ENCODE measurements around the gene SYNPO2. TPM values are rescaled to one million over a fixed set of nuclear protein-coding genes. Genes with fewer than 3 reads are reported as not detected.
A peak's percentile ranks its signal among the peaks of the same experiment; 100 is the strongest.

SYNPO2 gene
- total and polyA plus RNA-seq, 3 experiments from 2014 or later, result 0.16 to 0.22 (median 0.21) TPM

DNA sequence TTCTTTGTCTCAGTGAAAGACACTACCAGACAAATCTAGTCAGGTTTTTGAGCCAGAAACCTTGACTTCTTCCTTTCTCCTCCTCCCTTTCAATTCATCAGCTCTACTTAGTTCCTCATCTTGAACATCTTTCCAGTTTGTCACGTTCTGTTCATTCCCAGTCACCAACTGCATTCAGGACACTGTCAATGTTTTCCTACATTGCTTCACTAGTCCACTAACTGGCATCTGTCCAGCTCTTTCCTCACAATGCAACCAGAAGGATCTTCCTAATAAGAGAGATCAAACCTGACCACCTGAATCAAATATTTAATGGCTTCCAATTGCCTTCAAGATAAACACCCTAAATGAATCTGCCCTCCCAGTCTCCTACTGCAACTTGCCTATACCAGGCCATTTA, 52.5 kb downstream of the SYNPO2 start:
- H3K4me1 Mint-ChIP-seq, result no peaks in the 10 kb centered on the region
- Histone ChIP-seq H3K4me1 (ENCODE audit: insufficient read depth, low read length) (no peaks in the 10 kb centered on the region), H3K36me3 (ENCODE audit: insufficient read depth, low read length) (no peaks in the 10 kb centered on the region), H3K9me3 (ENCODE audit: low read length) (no peaks in the 10 kb centered on the region), H3K4me3 (ENCODE audit: low read length) (no peak overlapping the region), H3K27ac (ENCODE audit: low read depth, low read length) (no peak overlapping the region), H3K27me3 (ENCODE audit: insufficient read depth, low read length, poor library complexity, severe bottlenecking) (peaks cover 4% of the 10 kb centered on the region)
- no peak for DNase-seq
- ChIA-PET POLR2A (no interaction called here), CTCF (no interaction called here)
- H3K27ac Mint-ChIP-seq, result no peak overlapping the region
- no peak overlapping the region for H3K4me3 Mint-ChIP-seq
- peaks cover 4 to 23% of the 10 kb centered on the region in 2 donors for H3K27me3 Mint-ChIP-seq
- no peaks in the 10 kb centered on the region for H3K36me3 Mint-ChIP-seq
- H3K9me3 Mint-ChIP-seq, result no peaks in the 10 kb centered on the region

DNA sequence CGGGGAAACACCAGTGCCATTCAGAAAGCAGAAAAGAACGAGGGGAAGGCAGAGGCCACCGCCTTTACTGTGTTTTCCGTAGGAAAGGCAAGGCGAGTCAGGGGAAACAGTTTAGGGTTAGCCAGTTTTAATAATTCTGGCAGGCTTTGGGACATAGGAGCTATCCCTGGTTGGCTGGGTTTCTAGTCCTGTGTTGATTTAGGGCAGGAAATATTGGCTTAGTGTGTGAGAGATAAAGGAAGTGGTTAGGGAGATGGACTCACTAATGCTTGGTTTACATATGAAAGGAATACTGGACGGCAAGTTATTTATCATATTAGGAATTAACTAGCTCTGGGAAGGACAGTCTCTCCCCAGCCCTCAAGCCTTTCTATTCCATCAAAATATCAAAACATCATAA, 53.1 kb downstream of the SYNPO2 start:
- H3K4me3 ChIP-seq (ENCODE audit: low read length), result no peak overlapping the region
- no peaks in the 10 kb centered on the region for H3K4me1 Mint-ChIP-seq
- no peak overlapping the region for H3K4me3 Mint-ChIP-seq
- no peak for DNase-seq
- no peaks in the 10 kb centered on the region for H3K36me3 ChIP-seq (ENCODE audit: insufficient read depth, low read length)
- peaks cover 4% of the 10 kb centered on the region for H3K27me3 ChIP-seq (ENCODE audit: insufficient read depth, low read length, poor library complexity, severe bottlenecking)
- H3K9me3 Mint-ChIP-seq, result no peaks in the 10 kb centered on the region
- CTCF ChIA-PET, result no interaction called here
- no peak overlapping the region for H3K27ac ChIP-seq (ENCODE audit: low read depth, low read length)
- H3K9me3 ChIP-seq (ENCODE audit: low read length), result no peaks in the 10 kb centered on the region
- H3K4me1 ChIP-seq (ENCODE audit: insufficient read depth, low read length), result no peaks in the 10 kb centered on the region
- POLR2A ChIA-PET, result no interaction called here
- H3K27me3 Mint-ChIP-seq, result peaks cover 4 to 24% of the 10 kb centered on the region in 2 donors
- H3K27ac Mint-ChIP-seq, result no peak overlapping the region
- no peaks in the 10 kb centered on the region for H3K36me3 Mint-ChIP-seq

DNA sequence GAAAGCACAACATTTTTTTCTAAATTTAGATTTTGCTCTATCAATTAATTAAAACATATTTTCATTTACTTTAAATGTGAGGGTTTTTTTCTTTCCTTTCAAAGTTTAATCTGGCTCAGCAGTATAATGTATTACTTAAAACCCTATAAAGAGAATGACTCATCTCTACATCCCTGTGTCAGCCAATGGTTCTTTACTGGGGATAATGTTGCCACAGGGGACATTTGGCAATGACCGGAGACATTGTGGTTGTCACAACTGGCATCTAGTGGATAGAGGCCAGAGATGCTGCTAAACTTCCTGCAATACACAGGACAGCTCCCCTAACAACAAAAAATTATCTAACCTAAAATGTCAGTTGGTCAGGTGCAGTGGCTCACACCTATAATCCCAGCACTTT, 53.8 kb downstream of the SYNPO2 start:
- no peaks in the 10 kb centered on the region for H3K4me1 Mint-ChIP-seq
- POLR2A ChIA-PET, result no interaction called here

DNA sequence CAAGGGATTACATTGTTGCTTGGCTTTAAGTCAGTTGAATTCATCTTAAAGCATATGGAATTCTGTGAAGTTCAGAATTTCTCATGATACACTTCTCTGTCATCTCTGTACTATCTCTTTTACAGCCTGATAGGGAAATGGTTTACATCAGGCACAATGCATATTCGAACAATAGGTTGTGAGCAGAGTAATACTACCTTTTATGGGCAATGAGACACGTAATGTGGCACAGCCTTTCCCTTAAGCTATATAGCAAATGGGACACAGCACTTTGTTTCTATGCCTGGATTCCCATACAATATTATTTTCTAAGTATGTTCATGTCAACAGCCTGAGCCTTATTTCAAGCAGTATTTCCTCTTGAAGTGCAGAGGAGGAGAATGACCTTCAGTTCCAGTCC, 58.4 kb downstream of the SYNPO2 start:
- H3K9me3 ChIP-seq (ENCODE audit: low read length), result no peaks in the 10 kb centered on the region
- no peak for DNase-seq
- ChIA-PET CTCF (no interaction called here), POLR2A (no interaction called here)
- H3K36me3 ChIP-seq (ENCODE audit: insufficient read depth, low read length), result no peaks in the 10 kb centered on the region
- Mint-ChIP-seq H3K9me3 (no peaks in the 10 kb centered on the region), H3K27me3 (peaks cover 2 to 14% of the 10 kb centered on the region in 2 donors), H3K27ac (no peak overlapping the region), H3K36me3 (no peaks in the 10 kb centered on the region), H3K4me3 (no peak overlapping the region), H3K4me1 (no peaks in the 10 kb centered on the region)
- no peak overlapping the region for H3K4me3 ChIP-seq (ENCODE audit: low read length)
- H3K27ac ChIP-seq (ENCODE audit: low read depth, low read length), result no peak overlapping the region
- H3K27me3 ChIP-seq (ENCODE audit: insufficient read depth, low read length, poor library complexity, severe bottlenecking), result peaks cover under 1% of the 10 kb centered on the region
- H3K4me1 ChIP-seq (ENCODE audit: insufficient read depth, low read length), result no peaks in the 10 kb centered on the region

More for the DNA sequence above, 53.8 kb downstream of the SYNPO2 start:
- H3K4me1 ChIP-seq (ENCODE audit: insufficient read depth, low read length), result no peaks in the 10 kb centered on the region
- H3K9me3 ChIP-seq (ENCODE audit: low read length), result no peaks in the 10 kb centered on the region
- no peak for DNase-seq
- no peak overlapping the region for H3K27ac Mint-ChIP-seq
- H3K36me3 Mint-ChIP-seq, result no peaks in the 10 kb centered on the region
- H3K27ac ChIP-seq (ENCODE audit: low read depth, low read length), result no peak overlapping the region
- H3K27me3 ChIP-seq (ENCODE audit: insufficient read depth, low read length, poor library complexity, severe bottlenecking), result peaks cover 4% of the 10 kb centered on the region
- H3K36me3 ChIP-seq (ENCODE audit: insufficient read depth, low read length), result no peaks in the 10 kb centered on the region
- no peak overlapping the region for H3K4me3 ChIP-seq (ENCODE audit: low read length)
- H3K27me3 Mint-ChIP-seq, result peaks cover 3 to 27% of the 10 kb centered on the region in 2 donors
- no peaks in the 10 kb centered on the region for H3K9me3 Mint-ChIP-seq
- CTCF ChIA-PET, result no interaction called here
- H3K4me3 Mint-ChIP-seq, result no peak overlapping the region

DNA sequence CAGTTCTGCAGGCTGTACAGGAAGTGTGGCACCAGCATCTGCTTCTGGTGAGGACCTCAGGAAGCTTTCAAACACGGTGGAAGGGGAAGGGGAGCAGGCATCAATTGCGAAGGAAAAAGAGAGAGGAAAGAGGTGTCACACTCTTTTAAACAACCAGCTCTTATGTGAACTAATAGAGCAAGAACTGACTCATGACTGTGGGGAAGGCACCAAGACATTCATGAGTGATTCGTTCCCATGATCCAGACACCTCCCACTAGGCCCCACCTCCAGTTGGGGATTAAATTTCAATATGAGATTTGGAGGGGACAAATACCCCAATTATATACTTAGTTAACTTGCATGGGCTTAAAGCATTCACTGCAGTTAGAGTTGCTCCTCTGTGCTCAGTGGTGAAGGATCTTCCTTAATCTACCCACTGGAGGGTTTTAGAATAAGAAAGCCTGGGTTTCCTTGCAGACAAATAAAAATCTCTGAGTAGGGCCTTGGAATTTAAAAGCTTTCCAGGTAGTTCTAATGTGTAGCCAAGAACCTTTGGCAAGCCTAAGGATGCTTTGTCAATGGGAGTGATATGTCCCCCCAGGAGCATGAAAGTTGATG, 60.0 kb downstream of the SYNPO2 start:
- Histone ChIP-seq H3K27me3 (ENCODE audit: insufficient read depth, low read length, poor library complexity, severe bottlenecking) (no peaks in the 10 kb centered on the region), H3K36me3 (ENCODE audit: insufficient read depth, low read length) (no peaks in the 10 kb centered on the region), H3K4me3 (ENCODE audit: low read length) (no peak overlapping the region), H3K4me1 (ENCODE audit: insufficient read depth, low read length) (no peaks in the 10 kb centered on the region), H3K9me3 (ENCODE audit: low read length) (no peaks in the 10 kb centered on the region), H3K27ac (ENCODE audit: low read depth, low read length) (no peak overlapping the region)
- ChIA-PET POLR2A (no interaction called here), CTCF (no interaction called here)
- DNase-seq, result no peak
- no peaks in the 10 kb centered on the region for H3K36me3 Mint-ChIP-seq
- H3K27me3 Mint-ChIP-seq, result peaks cover 2 to 11% of the 10 kb centered on the region in 2 donors
- H3K4me3 Mint-ChIP-seq, result no peak overlapping the region
- H3K27ac Mint-ChIP-seq, result peak overlapping the region in 1 of 8 donors; percentile 35
- H3K9me3 Mint-ChIP-seq, result no peaks in the 10 kb centered on the region
- H3K4me1 Mint-ChIP-seq, result no peaks in the 10 kb centered on the region

DNA sequence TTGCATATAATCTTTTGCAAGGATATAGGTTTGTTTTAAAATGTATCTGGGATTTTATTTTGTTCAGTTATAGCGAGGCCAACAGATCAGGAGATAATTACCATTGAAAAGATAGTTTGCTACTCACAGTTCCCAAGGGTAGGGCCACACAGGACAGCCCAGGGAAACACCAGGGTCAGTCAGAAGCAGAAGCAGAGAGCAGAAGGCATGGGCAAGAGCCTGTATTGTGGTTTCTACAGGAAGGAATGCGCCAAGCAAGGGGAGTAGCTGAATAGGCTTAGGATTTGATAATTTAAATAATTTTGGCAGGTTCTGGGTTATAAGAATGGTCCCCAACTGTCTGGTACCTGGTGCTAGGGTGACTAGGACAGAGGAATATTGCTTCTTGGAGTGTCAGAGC, 61.6 kb downstream of the SYNPO2 start:
- H3K4me3 ChIP-seq (ENCODE audit: low read length), result no peak overlapping the region
- no peaks in the 10 kb centered on the region for H3K9me3 Mint-ChIP-seq
- no peaks in the 10 kb centered on the region for H3K9me3 ChIP-seq (ENCODE audit: low read length)
- H3K36me3 ChIP-seq (ENCODE audit: insufficient read depth, low read length), result no peaks in the 10 kb centered on the region
- ChIA-PET POLR2A (no interaction called here), CTCF (no interaction called here)
- no peak overlapping the region for H3K27ac Mint-ChIP-seq
- H3K36me3 Mint-ChIP-seq, result no peaks in the 10 kb centered on the region
- no peak for DNase-seq
- no peaks in the 10 kb centered on the region for H3K4me1 ChIP-seq (ENCODE audit: insufficient read depth, low read length)
- H3K27me3 Mint-ChIP-seq, result peaks cover 2 to 7% of the 10 kb centered on the region in 2 donors
- H3K4me1 Mint-ChIP-seq, result no peaks in the 10 kb centered on the region
- no peaks in the 10 kb centered on the region for H3K27me3 ChIP-seq (ENCODE audit: insufficient read depth, low read length, poor library complexity, severe bottlenecking)
- H3K27ac ChIP-seq (ENCODE audit: low read depth, low read length), result no peak overlapping the region
- no peak overlapping the region for H3K4me3 Mint-ChIP-seq

DNA sequence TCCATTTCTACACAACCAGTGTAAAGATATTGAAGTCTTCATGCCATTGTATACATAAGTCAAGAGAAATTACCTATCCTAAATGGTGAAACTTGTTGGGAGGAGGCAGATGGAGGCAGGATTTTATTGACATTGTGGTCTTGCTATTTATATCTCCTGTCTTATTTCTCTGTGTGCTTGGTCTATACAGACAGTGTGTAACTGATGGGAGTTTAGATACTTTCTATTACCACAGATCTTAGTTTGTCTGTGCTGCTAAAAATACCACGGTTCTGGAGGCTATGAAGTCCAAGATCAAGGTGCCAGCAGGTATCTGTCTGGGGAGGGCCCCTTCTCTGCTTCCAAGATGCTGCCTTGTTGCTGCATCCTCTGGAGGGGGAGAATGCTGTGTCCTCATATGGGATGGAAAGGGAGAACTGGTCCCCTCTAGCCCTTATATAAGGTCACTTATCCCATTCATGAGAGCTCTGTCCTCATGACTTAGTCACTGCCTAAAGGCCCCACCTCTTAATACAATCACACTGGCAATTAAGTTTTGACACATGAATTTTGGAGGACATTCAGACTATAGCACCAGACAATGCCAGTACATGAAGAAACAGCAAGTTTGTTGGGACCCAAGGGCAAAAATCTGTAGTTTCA, 62.4 kb downstream of the SYNPO2 start:
- Mint-ChIP-seq H3K27ac (no peak overlapping the region), H3K4me1 (no peaks in the 10 kb centered on the region), H3K36me3 (no peaks in the 10 kb centered on the region), H3K27me3 (peaks cover 2 to 9% of the 10 kb centered on the region in 2 donors), H3K9me3 (no peaks in the 10 kb centered on the region), H3K4me3 (no peak overlapping the region)
- Histone ChIP-seq H3K4me1 (ENCODE audit: insufficient read depth, low read length) (no peaks in the 10 kb centered on the region), H3K9me3 (ENCODE audit: low read length) (no peaks in the 10 kb centered on the region), H3K4me3 (ENCODE audit: low read length) (no peak overlapping the region), H3K36me3 (ENCODE audit: insufficient read depth, low read length) (no peaks in the 10 kb centered on the region), H3K27me3 (ENCODE audit: insufficient read depth, low read length, poor library complexity, severe bottlenecking) (no peaks in the 10 kb centered on the region), H3K27ac (ENCODE audit: low read depth, low read length) (no peak overlapping the region)
- ChIA-PET POLR2A (no interaction called here), CTCF (interaction anchor here (1.0 kb wide), 1 partner anchor 30 kb away, joined by 3 read pairs; no protein-coding TSS in a partner anchor)
- DNase-seq, result no peak

DNA sequence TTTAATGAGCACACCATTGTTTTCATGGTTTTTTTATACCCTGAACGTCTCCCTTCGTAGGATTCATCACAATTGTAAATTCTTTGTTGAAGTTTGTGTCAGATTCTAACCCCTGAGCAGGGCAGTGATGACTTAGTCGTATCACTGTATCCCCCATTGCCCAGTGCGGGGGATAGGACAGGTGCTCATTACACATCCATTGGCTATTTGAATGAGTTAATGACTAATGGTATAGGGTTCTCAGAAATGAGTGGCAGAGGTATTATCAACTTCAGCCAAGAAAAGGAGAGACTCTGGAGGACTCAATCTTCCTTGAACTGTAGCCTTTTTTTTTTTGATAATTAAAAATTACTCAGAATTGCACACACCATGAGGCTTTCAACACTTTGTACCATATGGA, 64.6 kb downstream of the SYNPO2 start:
- ChIA-PET CTCF (no interaction called here), POLR2A (no interaction called here)
- no peaks in the 10 kb centered on the region for H3K36me3 Mint-ChIP-seq
- H3K27me3 Mint-ChIP-seq, result peaks cover 0 to 9% of the 10 kb centered on the region in 2 donors
- no peaks in the 10 kb centered on the region for H3K9me3 Mint-ChIP-seq
- no peaks in the 10 kb centered on the region for H3K9me3 ChIP-seq (ENCODE audit: low read length)
- peak overlapping the region in 1 of 8 donors; percentile 79 for H3K27ac Mint-ChIP-seq
- no peak for DNase-seq
- H3K36me3 ChIP-seq (ENCODE audit: insufficient read depth, low read length), result no peaks in the 10 kb centered on the region
- no peaks in the 10 kb centered on the region for H3K27me3 ChIP-seq (ENCODE audit: insufficient read depth, low read length, poor library complexity, severe bottlenecking)
- no peak overlapping the region for H3K4me3 Mint-ChIP-seq
- no peaks in the 10 kb centered on the region for H3K4me1 Mint-ChIP-seq
- H3K4me1 ChIP-seq (ENCODE audit: insufficient read depth, low read length), result no peaks in the 10 kb centered on the region
- no peak overlapping the region for H3K4me3 ChIP-seq (ENCODE audit: low read length)
- H3K27ac ChIP-seq (ENCODE audit: low read depth, low read length), result no peak overlapping the region

All from CD8-positive, alpha-beta memory T cell (primary cell).